ENCODE data around the gene CD70.

- TF ChIP-seq CTCF (IDR thresholded peaks at IDR 0.05) (no peak), POLR2A (IDR thresholded peaks at IDR 0.05) (no peak)
These were observed at the start of gene CD70 for GRCh38 chr19:6590827-6591319.

Measured in testis (tissue), 2 donors.